GM23338 (cell line): Measurements from ENCODE around the gene AHR.

Source experiments
- CREB1 ChIP-seq: fragments of 250-450 bp; sonication (Bioruptor Pico); IDR thresholded peaks from 2 replicates; pipeline ENCODE4 v1.5.0; 2020; ENCODE audit warnings: low read depth, mild to moderate bottlenecking, moderate library complexity
- CTCF ChIP-seq, 2 experiments: fragments of 200-600 bp in 1 of 2; sonication (generic) in 1 of 2; conservative IDR thresholded peaks; 2 replicates each; pipeline versions ENCODE4 v1.5.1 to v1.6.1; 2016 to 2017; ENCODE audit warnings: antibody characterized with exemption in 2 of 2, low read depth in 2 of 2, mild to moderate bottlenecking in 2 of 2, moderate library complexity in 1 of 2
- EZH2 ChIP-seq: fragments of 200-600 bp; sonication (generic); IDR thresholded peaks from one replicate; pipeline ENCODE4 v1.8.0; 2017; ENCODE audit warnings: antibody characterized with exemption, mild to moderate bottlenecking, low read depth; ENCODE audit not compliant: unreplicated experiment
- POLR2AphosphoS5 ChIP-seq: IDR thresholded peaks from 2 replicates; pipeline ENCODE4 v1.6.1; 2016; ENCODE audit warnings: antibody characterized with exemption, low read depth
- REST ChIP-seq: IDR thresholded peaks from one replicate; pipeline ENCODE4 v1.6.1; 2018; ENCODE audit warnings: antibody characterized with exemption; ENCODE audit not compliant: unreplicated experiment

- no peak for TF ChIP-seq EZH2
- TF ChIP-seq POLR2AphosphoS5 = no peak
- no peak for TF ChIP-seq CTCF (conservative IDR thresholded peaks at IDR 0.05; ENCODE audit: low read depth in 2 of 2)
- TF ChIP-seq CREB1 (CRISPR knock-in tag) = no peak
- no peak for TF ChIP-seq REST
Measured at GRCh38 chr7:17304926-17305325, 6.5 kb downstream of the AHR start.
